ENCODE results near the gene FHOD1.

The FHOD1 gene

DNA sequence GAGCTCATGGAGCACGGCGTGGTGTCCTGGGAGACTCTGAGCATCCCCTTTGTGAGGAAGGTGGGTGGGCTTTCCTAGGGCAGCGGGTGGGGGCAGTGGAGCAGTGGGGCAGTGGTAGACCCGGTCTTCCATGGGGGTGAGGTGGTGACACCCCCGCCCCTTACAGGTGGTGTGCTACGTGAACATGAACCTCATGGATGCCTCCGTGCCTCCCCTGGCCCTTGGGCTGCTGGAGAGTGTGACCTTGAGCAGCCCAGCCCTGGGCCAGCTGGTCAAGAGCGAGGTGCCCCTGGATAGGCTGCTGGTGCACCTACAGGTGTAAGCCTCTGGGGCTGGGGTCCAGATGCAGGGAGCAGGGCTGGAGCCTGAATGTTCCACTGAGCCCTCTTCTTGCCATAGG, 46.8 kb downstream of the FHOD1 start:
- TF ChIP-seq CTCF (IDR thresholded peaks at IDR 0.05; ENCODE audit: borderline replicate concordance, insufficient read depth, low read depth, low read length): no peak
- H3K4me3 ChIP-seq (ENCODE audit: low read depth, low read length): no peak overlapping the region

DNA sequence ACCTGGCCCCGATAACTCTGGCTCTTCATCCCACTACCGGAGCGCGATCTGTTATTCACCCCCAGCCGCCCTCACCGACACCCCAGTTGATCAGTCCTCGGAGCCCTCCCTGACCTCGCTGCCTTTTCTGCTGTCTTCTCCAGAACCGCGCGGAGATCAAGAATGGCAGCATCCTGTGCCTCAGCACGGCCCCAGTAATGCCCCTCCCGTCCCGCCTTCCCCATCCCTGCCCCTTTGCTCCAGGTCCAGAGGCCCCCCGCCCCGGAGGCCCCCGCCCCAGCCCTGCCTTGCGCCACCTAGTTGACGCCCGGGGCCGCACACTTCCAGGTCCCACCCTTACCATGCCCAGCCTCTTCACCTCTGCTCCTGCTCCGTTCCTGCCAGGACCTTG, 47.5 kb downstream of the FHOD1 start:
- no peak overlapping the region for H3K4me3 ChIP-seq (ENCODE audit: low read depth, low read length)

DNA sequence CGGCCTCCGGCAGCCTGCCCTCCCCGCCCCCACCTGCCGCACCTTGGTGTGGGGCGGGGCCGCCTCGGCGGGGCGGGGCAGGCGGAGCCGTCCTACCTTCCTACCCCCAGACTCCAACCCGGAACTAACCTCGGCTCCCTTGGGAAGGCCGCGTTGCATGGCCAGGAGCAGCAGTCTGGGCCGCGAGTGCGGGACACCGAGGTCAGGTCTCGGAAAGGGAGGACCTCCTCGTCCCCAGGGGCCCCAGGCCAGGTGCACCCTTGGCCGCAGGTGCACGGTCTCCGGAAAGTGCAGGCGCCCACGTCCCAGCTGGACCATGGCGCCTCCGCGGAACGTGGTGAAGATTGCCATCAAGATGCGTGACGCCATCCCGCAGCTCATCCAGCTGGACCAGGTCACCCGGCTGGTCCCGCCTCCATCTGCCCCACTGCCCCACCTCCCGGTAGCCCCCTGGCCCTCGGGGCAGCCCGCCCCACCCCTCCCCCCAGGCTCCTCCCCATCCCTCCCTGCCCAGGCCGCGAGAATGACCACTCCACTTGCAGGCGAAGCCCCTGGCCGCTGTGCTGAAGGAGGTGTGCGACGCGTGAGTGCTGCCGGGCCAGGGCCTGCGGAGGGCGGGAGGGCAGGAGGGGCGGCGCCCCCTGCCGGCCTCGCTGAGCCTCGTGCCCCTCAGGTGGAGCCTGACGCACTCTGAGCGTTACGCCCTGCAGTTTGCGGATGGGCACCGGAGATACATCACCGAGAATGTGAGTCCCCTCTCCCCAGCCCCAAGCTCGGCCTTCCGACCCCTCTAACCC, 48.1 kb downstream of the FHOD1 start, which contains the start of gene ELMO3:
TSS of gene ELMO3 (plus strand) at position 121 of the 797 bp plus-strand sequence. CDS start at position 317, 196 bp downstream.
- TF ChIP-seq CTCF (IDR thresholded peaks at IDR 0.05; ENCODE audit: borderline replicate concordance, insufficient read depth, low read depth, low read length): 0 out of 2 replicates have a peak, but pooled peaks have one; percentile 19
- H3K4me3 ChIP-seq (ENCODE audit: low read depth, low read length): no peak within 1 kb of the TSS

More for the DNA sequence above, 47.5 kb downstream of the FHOD1 start:
- no peak for TF ChIP-seq CTCF (IDR thresholded peaks at IDR 0.05; ENCODE audit: borderline replicate concordance, insufficient read depth, low read depth, low read length)

DNA sequence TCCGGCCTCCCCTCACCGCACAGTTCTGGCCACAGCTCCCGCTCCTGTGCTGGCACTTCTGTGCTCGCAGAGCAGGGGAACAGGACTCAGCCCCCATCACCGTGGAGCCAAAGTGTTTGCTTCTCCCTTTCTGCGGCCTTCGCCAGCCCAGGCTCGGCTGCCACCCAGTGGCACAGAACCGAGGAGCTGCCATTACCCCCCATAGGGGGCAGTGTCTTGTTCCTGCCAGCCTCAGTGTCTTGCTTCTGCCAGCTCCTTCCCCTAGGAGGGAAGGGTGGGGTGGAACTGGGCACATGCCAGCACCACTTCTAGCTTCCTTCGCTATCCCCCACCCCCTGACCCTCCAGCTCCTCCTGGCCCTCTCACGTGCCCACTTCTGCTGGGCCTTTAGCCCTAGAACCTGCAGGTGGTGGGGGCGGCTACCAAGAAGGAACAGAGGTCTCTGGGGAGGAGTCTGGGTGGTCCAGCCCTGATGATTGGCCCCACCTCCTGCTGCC, 49.0 kb downstream of the FHOD1 start:
- TF ChIP-seq CTCF (IDR thresholded peaks at IDR 0.05; ENCODE audit: borderline replicate concordance, insufficient read depth, low read depth, low read length): peak; percentile 56; the same call in 1 of the 2 replicates
- no peak overlapping the region for H3K4me3 ChIP-seq (ENCODE audit: low read depth, low read length)

GRCh38 chr16:67197704-67198103, 49.6 kb downstream of the FHOD1 start:
- TF ChIP-seq CTCF (IDR thresholded peaks at IDR 0.05; ENCODE audit: borderline replicate concordance, insufficient read depth, low read depth, low read length): no peak
- no peak overlapping the region for H3K4me3 ChIP-seq (ENCODE audit: low read depth, low read length)

GRCh38 chr16:67196881-67197280, 50.4 kb downstream of the FHOD1 start:
- TF ChIP-seq CTCF (IDR thresholded peaks at IDR 0.05; ENCODE audit: borderline replicate concordance, insufficient read depth, low read depth, low read length): no peak
- no peak overlapping the region for H3K4me3 ChIP-seq (ENCODE audit: low read depth, low read length)

DNA sequence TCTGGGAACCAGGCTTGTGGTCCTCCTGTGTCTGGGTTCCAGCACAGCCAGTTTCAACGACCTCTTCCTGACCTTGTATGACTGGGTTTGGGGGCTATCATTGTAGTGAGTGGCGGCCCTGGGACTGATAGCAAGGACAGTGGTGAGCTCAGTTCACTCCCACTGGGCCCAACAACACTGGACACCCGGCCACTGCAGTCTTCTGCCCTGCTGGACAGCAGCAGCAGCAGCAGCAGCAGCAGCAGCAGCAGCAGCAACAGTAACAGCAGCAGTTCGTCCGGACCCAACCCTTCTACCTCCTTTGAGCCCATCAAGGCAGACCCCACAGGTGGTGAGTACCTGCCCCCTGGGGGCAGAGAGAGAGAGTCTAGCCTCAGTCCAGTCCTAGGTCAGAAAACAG, 51.6 kb downstream of the FHOD1 start:
- H3K4me3 ChIP-seq (ENCODE audit: low read depth, low read length): no peak overlapping the region
- TF ChIP-seq CTCF (IDR thresholded peaks at IDR 0.05; ENCODE audit: borderline replicate concordance, insufficient read depth, low read depth, low read length): no peak

Measured in GM12875 (cell line).